ENCODE results near the gene GNB4.

Gene GNB4

GRCh38 chr3:179451265-179452175 lies at the start of gene GNB4:
Gene GNB4 (minus strand): TSS chr3:179451470. CDS start chr3:179426200, 25,270 bp downstream.
- DNase-seq (ENCODE audit: low read depth): peak; percentile 4

GRCh38 chr3:179495483-179495882 lies 44.2 kb upstream of the GNB4 start:
- no peak for DNase-seq (ENCODE audit: low read depth)

- no peak for DNase-seq (ENCODE audit: low read depth)
These were observed 42.0 kb upstream of the GNB4 start for GRCh38 chr3:179493260-179493659.

- DNase-seq (ENCODE audit: low read depth): no peak
These were observed 36.9 kb upstream of the GNB4 start for GRCh38 chr3:179488213-179488612.

GRCh38 chr3:179486806-179487205 lies 35.5 kb upstream of the GNB4 start:
- DNase-seq (ENCODE audit: low read depth): no peak

GRCh38 chr3:179482857-179483256 lies 31.6 kb upstream of the GNB4 start:
- DNase-seq (ENCODE audit: low read depth): no peak

GRCh38 chr3:179476215-179476614 lies 24.9 kb upstream of the GNB4 start:
- no peak for DNase-seq (ENCODE audit: low read depth)

- no peak for DNase-seq (ENCODE audit: low read depth)
These were observed 23.2 kb upstream of the GNB4 start for GRCh38 chr3:179474480-179474879.

- no peak for DNase-seq (ENCODE audit: low read depth)
These were observed 22.3 kb upstream of the GNB4 start for GRCh38 chr3:179473565-179473964.

- DNase-seq (ENCODE audit: low read depth): no peak
These were observed 13.2 kb upstream of the GNB4 start for GRCh38 chr3:179464323-179465092.

GRCh38 chr3:179463319-179463718 lies 12.0 kb upstream of the GNB4 start:
- DNase-seq (ENCODE audit: low read depth): no peak

- DNase-seq (ENCODE audit: low read depth): no peak
These were observed 9.0 kb upstream of the GNB4 start for GRCh38 chr3:179460260-179460659.

GRCh38 chr3:179455954-179456353 lies 4.7 kb upstream of the GNB4 start:
- no peak for DNase-seq (ENCODE audit: low read depth)

GRCh38 chr3:179454887-179455286 lies 3.6 kb upstream of the GNB4 start:
- DNase-seq (ENCODE audit: low read depth): no peak

- no peak for DNase-seq (ENCODE audit: low read depth)
These were observed 2.7 kb upstream of the GNB4 start for GRCh38 chr3:179453967-179454366.

- no peak for DNase-seq (ENCODE audit: low read depth)
These were observed 1.6 kb upstream of the GNB4 start for GRCh38 chr3:179452872-179453271.

- no peak for DNase-seq (ENCODE audit: low read depth)
These were observed 900 bp upstream of the GNB4 start for GRCh38 chr3:179452176-179452564.

GRCh38 chr3:179450901-179451264 lies 387 bp downstream of the GNB4 start:
- DNase-seq (ENCODE audit: low read depth): no peak

GRCh38 chr3:179450261-179450701 lies 989 bp downstream of the GNB4 start:
- no peak for DNase-seq (ENCODE audit: low read depth)

GRCh38 chr3:179449636-179450035 lies 1.6 kb downstream of the GNB4 start:
- DNase-seq (ENCODE audit: low read depth): no peak

- no peak for DNase-seq (ENCODE audit: low read depth)
These were observed 4.0 kb downstream of the GNB4 start for GRCh38 chr3:179447251-179447650.

- DNase-seq (ENCODE audit: low read depth): no peak
These were observed 4.8 kb downstream of the GNB4 start for GRCh38 chr3:179446501-179446900.

GRCh38 chr3:179438841-179439240 lies 12.4 kb downstream of the GNB4 start:
- DNase-seq (ENCODE audit: low read depth): no peak
